ENCODE data around the gene BAZ1B.
"Not testable (repeated sequence)": the region's sequence is repeated elsewhere in the genome, so short reads cannot be mapped to it uniquely, and the experiment has no call there.

Gene BAZ1B

GRCh38 chr7:73522105-73522872 is at the start of gene BAZ1B:
BAZ1B (minus strand) TSS chr7:73522293; CDS start chr7:73521933, 360 bp downstream.
- DNase-seq (ENCODE audit: low read depth in 2 of 2) = peak; percentile 93 to 96

GRCh38 chr7:73570977-73571376 is 48.9 kb upstream of the BAZ1B start:
- DNase-seq (ENCODE audit: low read depth in 2 of 2) = no peak

- no peak for DNase-seq (ENCODE audit: low read depth in 2 of 2)
These were observed 48.4 kb upstream of the BAZ1B start for GRCh38 chr7:73570521-73570920.

GRCh38 chr7:73569042-73569608 is 47.0 kb upstream of the BAZ1B start:
- DNase-seq (ENCODE audit: low read depth in 2 of 2) = no peak

- DNase-seq (ENCODE audit: low read depth in 2 of 2) = no peak
These were observed 46.0 kb upstream of the BAZ1B start for GRCh38 chr7:73567846-73568685.

- no peak for DNase-seq (ENCODE audit: low read depth in 2 of 2)
These were observed 45.0 kb upstream of the BAZ1B start for GRCh38 chr7:73567140-73567539.

- not testable (repeated sequence) for DNase-seq (ENCODE audit: low read depth in 2 of 2)
These were observed 44.3 kb upstream of the BAZ1B start for GRCh38 chr7:73566431-73566830.

- no peak for DNase-seq (ENCODE audit: low read depth in 2 of 2)
These were observed 43.7 kb upstream of the BAZ1B start for GRCh38 chr7:73565675-73566340.

GRCh38 chr7:73560109-73560835 is 38.2 kb upstream of the BAZ1B start:
- DNase-seq (ENCODE audit: low read depth in 2 of 2) = no peak

- DNase-seq (ENCODE audit: low read depth in 2 of 2) = peak; percentile 54 to 57
These were observed 35.5 kb upstream of the BAZ1B start, which contains the start of gene BCL7B for GRCh38 chr7:73557397-73558257. BCL7B (minus strand) TSS chr7:73557690; CDS start chr7:73557578, 112 bp downstream.

GRCh38 chr7:73557108-73557396 is 35.0 kb upstream of the BAZ1B start:
- peak; percentile 78 to 86 for DNase-seq (ENCODE audit: low read depth in 2 of 2)

- DNase-seq (ENCODE audit: low read depth in 2 of 2) = no peak
These were observed 34.4 kb upstream of the BAZ1B start for GRCh38 chr7:73556208-73557107.

GRCh38 chr7:73555411-73555982 is 33.4 kb upstream of the BAZ1B start:
- DNase-seq (ENCODE audit: low read depth in 2 of 2) = no peak

GRCh38 chr7:73550093-73550492 is 28.0 kb upstream of the BAZ1B start:
- DNase-seq (ENCODE audit: low read depth in 2 of 2) = not testable (repeated sequence)

- no peak for DNase-seq (ENCODE audit: low read depth in 2 of 2)
These were observed 27.1 kb upstream of the BAZ1B start for GRCh38 chr7:73549176-73549575.

- DNase-seq (ENCODE audit: low read depth in 2 of 2) = no peak
These were observed 25.7 kb upstream of the BAZ1B start for GRCh38 chr7:73547841-73548240.

GRCh38 chr7:73544678-73545077 is 22.6 kb upstream of the BAZ1B start:
- no peak for DNase-seq (ENCODE audit: low read depth in 2 of 2)

GRCh38 chr7:73541722-73542121 is 19.6 kb upstream of the BAZ1B start:
- DNase-seq (ENCODE audit: low read depth in 2 of 2) = no peak

GRCh38 chr7:73539709-73540108 is 17.6 kb upstream of the BAZ1B start:
- no peak for DNase-seq (ENCODE audit: low read depth in 2 of 2)
